ENCODE measurements around the gene XRCC3. TPM values are rescaled to one million over a fixed set of nuclear protein-coding genes. Genes with fewer than 3 reads are reported as not detected.

XRCC3 gene
- total and polyA plus RNA-seq, 10 of the 15 experiments (the other 5 are each of a cell fraction or from before 2014, with no cell fraction given) = 0.37 to 52.0 (median 26.8) TPM

GRCh38 chr14:103723748-103724081 is 8.5 kb upstream of the XRCC3 start (continued):
- TF ChIP-seq TCF12 (IDR thresholded peaks at IDR 0.05; ENCODE audit: low read depth, low read length) = no peak

- no peaks in the 10 kb centered on the region for H4K20me1 ChIP-seq (ENCODE audit: control insufficient read depth, insufficient read depth)
- H3K9ac ChIP-seq (ENCODE audit: control insufficient read depth, insufficient read depth, low read length) = no peak overlapping the region
- in situ Hi-C loops (cut with MboI) = no loop called here
- no peaks in the 10 kb centered on the region; a peak in 1 of 4 replicates for H3K36me3 ChIP-seq (ENCODE audit: control insufficient read depth in 2 of 2, insufficient read depth in 2 of 2, low read length in 1 of 2)
- ATAC-seq (no peak), DNase-seq (ENCODE audit: low read depth, low spot score) (no peak), FAIRE-seq (no peak)
- no peaks in the 10 kb centered on the region; the same call in 1 of the 2 replicates for H3K4me1 ChIP-seq (ENCODE audit: control insufficient read depth, insufficient read depth, low read length)
- H3K4me2 ChIP-seq (ENCODE audit: control insufficient read depth, insufficient read depth) = no peak overlapping the region
- no peak overlapping the region for H3K27ac ChIP-seq (ENCODE audit: control insufficient read depth, insufficient read depth)
- intact Hi-C loops (cut with micrococcal nuclease; ENCODE audit: unreplicated experiment) = no loop called here
- ChIA-PET SMC1A (ENCODE audit: uncharacterized antibody, unreplicated experiment) (no interaction called here), RAD21 (ENCODE audit: unreplicated experiment) (interaction anchor here (0.7 kb wide), 1 partner anchor 151 kb away, joined by 3 read pairs; no protein-coding TSS in a partner anchor), POLR2A (no interaction called here), CTCF (no interaction called here)
- H3K4me3 ChIP-seq = no peak overlapping the region
- TF ChIP-seq SUZ12 (IDR thresholded peaks at IDR 0.05; ENCODE audit: unreplicated experiment) (no peak), EP300 (IDR thresholded peaks at IDR 0.05; ENCODE audit: borderline replicate concordance in 1 of 2, control insufficient read depth in 1 of 2, low read depth in 2 of 2, low read length in 2 of 2) (no peak), NBN (IDR thresholded peaks at IDR 0.05) (no peak)
- WGBS (ENCODE audit: insufficient coverage, insufficient replicate concordance, low lambda C conversion rate, missing lambda C conversion rate) = 94% methylated on average over 26 of the region's 26 CpGs
- no peaks in the 10 kb centered on the region for H3K9me3 ChIP-seq (replicated peaks; ENCODE audit: control insufficient read depth, insufficient read depth, low read length)
- peaks cover 11% of the 10 kb centered on the region for H3K79me2 ChIP-seq (ENCODE audit: control insufficient read depth, insufficient read depth, low read length)
- H2AFZ ChIP-seq (ENCODE audit: control insufficient read depth, low read depth, low read length) = no peak overlapping the region
- no TSS peak for BruUV-seq (replicated peaks)
- no peaks in the 10 kb centered on the region for H3K27me3 ChIP-seq (replicated peaks in 1 of 2; ENCODE audit: control insufficient read depth in 2 of 2, insufficient read depth in 2 of 2, low read length in 1 of 2)
These were observed 6.3 kb upstream of the XRCC3 start for GRCh38 chr14:103721334-103722120.

- in situ Hi-C loops (cut with MboI) = no loop called here
- Histone ChIP-seq H3K79me2 (ENCODE audit: control insufficient read depth, insufficient read depth, low read length) (peaks cover 20% of the 10 kb centered on the region), H3K9ac (ENCODE audit: control insufficient read depth, insufficient read depth, low read length) (no peak overlapping the region), H3K27ac (ENCODE audit: control insufficient read depth, insufficient read depth) (no peak overlapping the region), H3K4me1 (ENCODE audit: control insufficient read depth, insufficient read depth, low read length) (no peaks in the 10 kb centered on the region; the same call in 1 of the 2 replicates), H3K4me2 (ENCODE audit: control insufficient read depth, insufficient read depth) (no peak overlapping the region; the same call in 1 of the 2 replicates), H3K4me3 (no peak overlapping the region), H3K36me3 (ENCODE audit: control insufficient read depth in 2 of 2, insufficient read depth in 2 of 2, low read length in 1 of 2) (no peaks in the 10 kb centered on the region), H4K20me1 (ENCODE audit: control insufficient read depth, insufficient read depth) (no peaks in the 10 kb centered on the region), H3K9me3 (replicated peaks; ENCODE audit: control insufficient read depth, insufficient read depth, low read length) (no peaks in the 10 kb centered on the region), H3K27me3 (replicated peaks in 1 of 2; ENCODE audit: control insufficient read depth in 2 of 2, insufficient read depth in 2 of 2, low read length in 1 of 2) (no peaks in the 10 kb centered on the region), H2AFZ (ENCODE audit: control insufficient read depth, low read depth, low read length) (no peak overlapping the region)
- DNase-seq (ENCODE audit: low read depth, low spot score) (no peak), ATAC-seq (no peak), FAIRE-seq (no peak)
- WGBS (ENCODE audit: insufficient coverage, insufficient replicate concordance, low lambda C conversion rate, missing lambda C conversion rate) = 71% methylated on average over 8 of the region's 8 CpGs
- ChIA-PET CTCF (no interaction called here), POLR2A (no interaction called here), SMC1A (ENCODE audit: uncharacterized antibody, unreplicated experiment) (no interaction called here), RAD21 (ENCODE audit: unreplicated experiment) (no interaction called here)
- BruUV-seq (replicated peaks) = no TSS peak
- intact Hi-C loops (cut with micrococcal nuclease; ENCODE audit: unreplicated experiment) = no loop called here
- TF ChIP-seq EZH2 (IDR thresholded peaks at IDR 0.05; ENCODE audit: borderline replicate concordance, control insufficient read depth, low read depth, low read length) (no peak), PKNOX1 (IDR thresholded peaks at IDR 0.05) (no peak), TCF12 (IDR thresholded peaks at IDR 0.05; ENCODE audit: low read depth, low read length) (no peak), POLR2AphosphoS5 (IDR thresholded peaks at IDR 0.05; ENCODE audit: low read length) (no peak), CEBPZ (IDR thresholded peaks at IDR 0.05; ENCODE audit: low read depth, low read length) (no peak)
These were observed 4.5 kb upstream of the XRCC3 start for GRCh38 chr14:103719751-103720150.
